GM21528 (cell line): Measurements from ENCODE around the gene GNAO1.

Experiments used
- ATAC-seq: cut with Tn5 transposase; IDR thresholded peaks from one replicate; pipeline ENCODE4 v1.9.1; 2021; ENCODE audit warnings: mild to moderate bottlenecking, moderate library complexity; ENCODE audit not compliant: unreplicated experiment, low FRiP score

GNAO1 gene

DNA sequence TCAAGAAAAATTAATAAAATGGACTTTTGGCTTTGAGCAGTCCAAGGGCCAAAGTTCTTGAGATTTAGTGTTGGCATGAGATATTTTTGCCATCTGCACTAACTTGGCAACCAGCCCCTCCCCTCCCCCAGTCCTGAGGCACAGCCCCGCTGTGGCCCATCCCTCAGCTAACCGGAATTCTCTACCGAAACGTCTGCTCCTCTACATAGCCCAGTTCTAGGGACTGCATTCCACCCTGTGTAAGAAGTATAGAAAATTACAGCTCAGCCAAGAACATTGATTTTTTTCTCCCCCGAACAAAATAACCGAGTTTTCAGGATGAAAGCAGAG, 136.6 kb downstream of the GNAO1 start:
- ATAC-seq, result no peak

DNA sequence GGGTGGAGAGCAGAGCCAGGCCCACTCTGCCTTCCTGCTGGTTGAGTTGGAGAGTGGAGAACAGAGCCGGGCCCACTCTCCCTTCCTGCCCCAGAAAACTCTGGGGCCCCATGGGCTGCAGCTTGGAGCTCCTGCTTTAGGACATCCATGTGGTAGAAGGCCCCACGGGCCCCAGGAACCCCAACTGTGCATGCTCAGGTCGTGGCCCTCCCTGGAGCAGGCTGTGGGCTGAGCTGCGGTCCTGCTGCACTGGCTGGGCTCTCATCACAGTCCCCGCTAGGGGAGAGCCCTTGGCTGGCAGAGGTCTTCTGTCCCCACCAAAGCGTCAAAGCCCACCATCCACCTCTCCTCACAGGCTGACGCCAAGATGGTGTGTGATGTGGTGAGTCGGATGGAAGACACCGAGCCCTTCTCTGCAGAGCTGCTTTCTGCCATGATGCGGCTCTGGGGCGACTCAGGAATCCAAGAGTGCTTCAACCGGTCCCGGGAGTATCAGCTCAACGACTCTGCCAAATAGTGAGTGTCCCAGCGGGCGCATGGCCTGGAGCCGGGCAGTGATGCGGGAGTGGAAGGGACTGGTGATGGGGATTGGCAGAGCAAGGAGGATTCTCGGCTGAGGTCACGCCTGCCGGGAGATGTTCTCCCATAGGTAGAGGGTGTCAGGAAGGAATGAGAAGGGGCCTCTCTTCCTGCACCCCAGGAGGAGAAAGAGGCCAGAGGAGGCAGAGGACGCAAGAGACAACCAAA, 137.2 kb downstream of the GNAO1 start:
- no peak for ATAC-seq

DNA sequence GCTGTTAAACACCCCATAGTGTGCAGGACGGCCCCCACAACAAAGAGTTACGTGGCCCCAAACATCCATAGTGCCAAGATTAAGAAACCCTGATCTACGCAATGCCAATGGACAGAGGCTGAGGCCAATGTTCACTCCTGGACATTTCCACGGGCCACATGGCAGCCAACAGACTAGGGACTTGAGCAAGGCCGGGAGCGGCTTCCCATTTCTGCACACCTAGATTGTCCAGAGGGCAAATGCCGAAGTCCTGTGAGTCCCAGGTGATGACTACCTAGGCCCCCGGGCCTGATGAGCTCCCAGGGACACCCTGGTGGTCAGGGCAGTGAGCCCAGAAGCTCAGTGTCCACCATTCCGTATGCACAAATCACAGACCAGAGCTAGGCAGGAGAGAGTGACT, 138.6 kb downstream of the GNAO1 start:
- no peak for ATAC-seq

DNA sequence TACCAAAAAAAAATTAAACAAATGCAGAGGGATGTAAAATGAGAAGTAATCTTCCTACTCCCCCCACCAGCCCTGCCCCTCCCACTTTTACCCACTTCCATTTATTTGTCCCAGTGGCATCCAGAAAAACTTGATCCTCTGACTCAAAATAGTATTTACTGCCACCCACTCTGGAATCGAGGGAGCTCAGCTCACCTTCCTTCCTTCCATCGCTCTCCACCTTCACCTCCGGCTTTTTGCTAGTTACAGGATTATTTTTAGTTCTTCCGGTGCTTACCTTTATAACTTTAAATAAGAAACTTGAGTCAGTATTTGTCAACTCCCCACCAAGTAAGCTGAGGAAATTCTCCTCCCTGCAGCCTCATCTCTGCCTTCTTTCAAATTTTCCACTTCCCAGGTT, 139.2 kb downstream of the GNAO1 start:
- no peak for ATAC-seq

DNA sequence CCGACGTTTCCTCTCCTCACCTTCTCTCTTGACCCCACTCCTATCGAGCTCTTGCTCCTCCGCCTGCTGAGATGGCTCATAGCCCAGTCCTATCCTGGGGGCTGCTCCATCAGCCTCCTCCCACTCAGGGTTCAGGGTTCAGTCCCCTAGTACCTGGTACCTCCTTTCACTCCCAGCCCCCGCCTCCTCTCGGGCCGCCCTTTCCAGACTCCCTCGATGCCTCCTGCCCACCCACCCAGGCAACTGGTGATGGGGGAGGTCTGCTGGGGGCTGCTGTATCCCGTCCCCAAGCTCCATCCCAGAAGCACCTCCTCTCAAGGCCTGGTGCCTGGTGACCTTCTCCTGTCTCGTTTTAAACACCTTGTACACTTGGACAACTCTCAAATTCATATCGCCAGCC, 140.1 kb downstream of the GNAO1 start:
- no peak for ATAC-seq

DNA sequence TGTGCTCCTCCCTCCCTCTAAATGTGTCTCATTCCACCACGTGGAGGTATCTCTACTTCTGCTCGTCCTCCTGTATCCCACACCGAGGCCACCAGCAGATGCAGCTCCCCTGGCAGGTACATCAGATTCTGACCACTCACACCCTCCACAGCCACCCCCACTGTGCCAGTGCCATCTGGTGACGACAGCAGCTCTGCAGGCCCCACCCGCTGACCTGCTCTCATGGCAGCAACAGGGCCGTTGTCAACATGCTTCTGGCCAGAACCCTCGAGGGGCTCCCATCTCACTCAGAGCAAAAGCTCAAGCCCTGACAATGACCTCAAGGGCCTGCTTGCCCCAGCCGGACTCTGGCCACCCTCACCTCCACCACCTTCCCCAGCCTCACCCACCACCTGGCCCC, 140.6 kb downstream of the GNAO1 start:
- ATAC-seq, result no peak

DNA sequence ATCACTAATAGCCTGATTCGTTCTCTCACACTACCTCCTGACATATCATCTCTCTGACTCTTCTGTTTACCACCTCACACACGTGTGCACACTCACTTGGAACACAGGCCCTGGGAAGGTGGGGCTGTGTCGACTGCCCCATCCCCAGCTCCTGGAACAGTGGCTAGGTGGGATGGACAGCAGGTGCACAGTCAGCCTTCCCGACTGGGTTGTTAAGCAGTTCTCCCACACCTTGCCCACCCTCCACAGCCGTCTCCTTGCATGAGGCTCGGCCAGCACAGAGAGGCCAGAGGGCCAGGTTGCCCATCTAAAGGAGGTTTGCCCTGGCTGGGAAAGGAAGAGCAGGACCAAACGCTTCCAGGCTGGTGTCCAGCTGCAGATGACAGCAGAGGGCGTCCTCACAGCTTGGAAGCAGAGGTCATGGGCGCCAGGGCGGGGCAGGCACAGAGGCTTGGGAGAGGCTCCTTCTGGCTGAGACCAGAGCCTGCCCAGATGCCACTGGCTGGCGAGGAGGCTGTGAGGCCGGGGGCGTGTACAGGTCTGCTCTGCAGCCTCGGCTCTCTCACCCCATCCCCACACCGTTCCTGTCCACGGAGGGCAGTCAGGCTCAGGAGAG, 141.3 kb downstream of the GNAO1 start:
- no peak for ATAC-seq

DNA sequence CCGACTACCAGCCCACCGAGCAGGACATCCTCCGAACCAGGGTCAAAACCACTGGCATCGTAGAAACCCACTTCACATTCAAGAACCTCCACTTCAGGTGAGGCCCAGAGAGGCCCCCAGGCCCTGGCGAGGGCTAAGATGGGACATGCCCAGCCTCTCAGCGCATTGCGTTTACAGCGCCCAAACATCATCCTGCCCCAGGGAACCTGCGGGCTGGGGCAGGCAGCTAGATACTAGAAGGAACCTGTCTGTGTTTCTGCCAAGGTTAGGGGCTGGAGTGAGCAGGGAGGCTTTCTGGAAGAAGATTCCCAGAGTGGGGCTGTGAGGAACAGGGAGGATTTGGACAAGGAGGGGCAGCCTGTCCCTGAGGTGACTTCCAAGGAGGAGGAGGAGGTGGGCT, 143.5 kb downstream of the GNAO1 start:
- ATAC-seq, result no peak

DNA sequence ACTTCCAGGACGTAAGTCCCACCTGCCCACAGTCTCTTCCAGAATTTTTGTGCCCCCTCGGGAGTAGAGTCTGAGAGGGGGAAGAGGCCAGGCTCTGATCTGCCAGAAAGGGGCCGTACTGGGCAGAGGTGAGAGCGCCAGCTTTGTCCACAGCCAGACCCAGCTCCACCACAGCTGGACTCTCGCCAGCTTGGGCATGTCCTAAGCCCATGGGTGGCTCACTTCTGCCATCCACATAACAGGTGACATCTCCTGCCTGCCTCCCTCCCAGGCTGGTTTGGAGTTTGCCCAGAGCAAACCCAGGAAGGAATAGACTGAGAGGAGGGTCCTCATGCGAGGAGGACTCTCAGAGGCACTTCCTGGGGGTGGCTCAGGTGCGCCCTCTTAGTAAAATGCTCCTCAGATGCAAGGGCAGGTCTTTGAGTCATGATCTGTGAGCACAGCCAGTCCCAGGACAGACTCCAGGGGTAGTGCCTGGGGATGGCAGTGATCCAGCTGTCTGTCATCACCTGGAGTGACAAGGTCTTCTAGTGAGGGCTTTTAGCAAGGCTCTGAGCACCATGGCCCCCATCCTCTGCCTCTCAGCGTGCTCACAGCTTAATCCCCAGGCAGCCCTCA, 144.9 kb downstream of the GNAO1 start:
- ATAC-seq, result no peak

DNA sequence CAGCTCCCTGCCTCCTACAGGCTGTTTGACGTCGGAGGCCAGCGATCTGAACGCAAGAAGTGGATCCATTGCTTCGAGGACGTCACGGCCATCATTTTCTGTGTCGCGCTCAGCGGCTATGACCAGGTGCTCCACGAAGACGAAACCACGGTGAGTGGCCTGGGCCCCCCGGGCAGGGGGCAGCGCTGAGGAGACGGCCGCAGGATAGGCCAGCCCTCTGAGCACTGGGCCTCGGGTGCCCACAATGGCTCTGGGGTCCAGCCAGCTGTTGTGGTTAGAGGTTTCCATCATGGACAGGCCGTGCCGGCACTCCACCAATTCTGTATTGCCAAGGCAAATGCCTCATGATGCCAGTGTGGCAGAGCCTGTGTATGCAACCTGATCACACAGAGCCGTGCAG, 145.4 kb downstream of the GNAO1 start:
- ATAC-seq, result no peak

DNA sequence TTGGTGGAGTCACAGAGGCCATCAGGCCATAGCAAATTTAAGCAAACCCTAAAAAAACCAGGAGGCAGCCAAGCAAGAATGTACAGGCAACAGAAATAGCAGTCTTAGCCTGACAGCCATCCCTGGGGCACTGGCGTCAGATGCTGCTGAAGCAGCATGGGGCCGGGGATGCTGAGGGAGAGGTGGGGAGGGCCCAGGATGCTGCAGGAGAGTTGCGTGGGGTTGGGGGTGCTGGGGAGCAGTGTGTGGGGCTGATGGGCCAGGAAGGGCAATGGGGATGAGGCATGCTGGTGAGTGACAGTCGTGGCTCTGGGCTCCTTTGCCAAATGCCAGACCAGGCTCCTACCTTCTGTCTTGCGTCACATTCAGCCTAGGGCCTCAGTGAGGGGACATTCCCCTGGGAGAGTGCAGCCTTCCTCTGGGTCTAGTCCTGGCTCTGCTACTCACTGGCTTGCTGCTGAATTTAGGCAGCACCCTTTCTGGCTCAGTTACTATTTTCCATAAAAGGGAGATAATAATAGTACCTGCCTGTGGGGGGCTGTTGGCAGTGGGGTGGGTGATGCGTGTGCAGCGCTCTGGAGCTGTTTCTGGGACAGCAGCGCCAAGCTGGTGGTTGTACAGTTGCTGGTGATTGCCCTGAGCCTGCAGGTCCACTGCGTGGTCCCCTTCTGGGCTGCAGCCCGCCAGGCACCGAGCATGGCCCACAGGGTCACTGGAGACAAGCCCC, 146.0 kb downstream of the GNAO1 start:
- ATAC-seq, result no peak

DNA sequence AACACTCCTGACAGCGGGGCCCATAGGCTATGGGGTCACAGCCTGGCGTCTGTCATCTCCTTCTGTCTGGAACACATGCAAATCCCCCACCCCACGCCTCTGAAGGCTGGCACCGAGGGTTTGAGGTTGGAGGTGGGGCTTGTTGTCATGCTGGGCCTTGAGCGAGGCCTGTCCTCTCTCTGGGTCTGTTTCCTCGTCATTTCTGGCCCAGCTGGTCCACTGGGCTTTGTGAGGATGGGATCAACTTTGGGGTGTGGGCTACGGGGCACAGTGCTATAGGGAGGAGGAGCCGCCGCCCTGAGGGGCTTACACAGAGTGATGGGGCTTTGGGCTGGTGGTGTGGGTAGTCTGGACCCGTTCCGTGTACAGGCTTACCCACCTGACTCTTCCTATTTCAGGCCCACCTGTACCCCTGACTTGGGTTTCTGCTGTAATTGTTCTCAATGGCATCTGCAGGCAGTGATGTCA, 146.6 kb downstream of the GNAO1 start:
- ATAC-seq, result no peak

DNA sequence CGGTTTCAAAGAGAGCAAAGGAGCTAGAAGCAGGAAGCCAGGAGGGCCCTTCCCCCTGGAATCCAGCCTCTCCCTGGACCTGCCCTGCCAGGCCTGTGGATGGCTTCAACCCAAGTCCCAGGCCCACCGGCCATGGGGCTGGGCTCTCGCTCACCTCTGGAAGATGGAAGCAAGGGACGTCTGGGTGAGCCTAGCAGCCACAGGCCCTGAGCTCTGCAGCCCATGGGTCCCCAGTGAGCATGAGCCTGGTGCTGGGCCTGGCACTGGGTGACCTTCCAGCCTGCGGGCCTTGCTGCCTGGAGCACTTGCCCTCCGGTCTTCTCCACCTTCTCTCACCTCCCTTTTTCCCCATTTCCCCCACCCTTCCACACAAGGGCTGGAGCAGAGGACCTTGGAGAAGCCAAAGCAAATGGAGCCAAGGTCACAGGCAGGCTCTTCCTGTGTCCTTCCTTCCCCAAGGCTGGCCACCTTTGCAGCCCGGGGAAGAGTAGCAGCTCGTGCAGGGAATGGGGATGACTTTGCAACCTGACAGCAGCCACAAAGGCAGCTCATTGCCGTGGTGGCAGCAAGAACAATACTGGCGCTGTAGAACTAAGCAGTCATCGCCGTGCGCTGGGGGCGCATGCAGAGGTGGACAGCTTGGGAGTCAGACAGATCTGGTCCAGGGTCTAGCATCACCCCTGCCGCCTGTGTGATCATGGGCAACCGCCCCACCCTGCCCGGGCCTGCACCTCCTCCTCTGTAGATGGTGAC, 147.5 kb downstream of the GNAO1 start:
- ATAC-seq, result no peak

DNA sequence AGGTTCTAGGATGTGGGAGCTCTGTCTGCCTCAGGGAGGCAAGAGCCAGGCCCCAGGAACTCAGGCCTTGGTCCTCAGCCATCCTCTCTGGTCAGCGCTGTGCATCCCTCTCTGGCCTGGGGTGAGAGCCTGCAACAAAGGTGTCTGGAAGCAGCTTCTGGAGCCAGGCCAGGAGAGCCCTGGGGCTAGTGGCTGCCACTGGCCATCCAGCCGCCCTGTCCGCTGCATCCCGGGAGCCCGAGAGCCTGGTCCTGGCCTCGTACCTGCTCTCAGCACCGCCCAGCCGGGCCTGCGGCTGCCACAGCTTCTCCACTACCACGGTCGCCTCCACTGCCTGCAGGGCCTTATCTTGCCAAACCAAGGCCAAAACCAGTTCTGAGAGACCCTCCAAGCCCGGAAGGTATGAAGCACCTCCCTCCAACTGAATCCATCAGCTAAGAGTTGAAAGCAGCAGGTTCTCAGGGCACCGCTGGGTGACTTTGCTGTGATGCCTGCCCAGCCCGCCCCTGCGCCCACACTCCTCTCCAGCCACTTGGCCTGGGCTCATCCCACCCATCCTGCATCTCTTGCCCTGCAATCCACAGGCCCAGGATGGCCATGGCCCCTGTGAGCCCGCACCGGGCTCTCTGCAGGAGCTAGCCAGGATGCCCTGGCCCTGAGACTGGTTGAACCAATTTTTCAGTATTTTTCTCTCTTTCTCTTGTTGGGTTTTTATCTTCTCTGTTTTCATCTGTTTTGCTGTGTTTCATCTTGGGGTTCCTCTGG, 148.3 kb downstream of the GNAO1 start:
- no peak for ATAC-seq

DNA sequence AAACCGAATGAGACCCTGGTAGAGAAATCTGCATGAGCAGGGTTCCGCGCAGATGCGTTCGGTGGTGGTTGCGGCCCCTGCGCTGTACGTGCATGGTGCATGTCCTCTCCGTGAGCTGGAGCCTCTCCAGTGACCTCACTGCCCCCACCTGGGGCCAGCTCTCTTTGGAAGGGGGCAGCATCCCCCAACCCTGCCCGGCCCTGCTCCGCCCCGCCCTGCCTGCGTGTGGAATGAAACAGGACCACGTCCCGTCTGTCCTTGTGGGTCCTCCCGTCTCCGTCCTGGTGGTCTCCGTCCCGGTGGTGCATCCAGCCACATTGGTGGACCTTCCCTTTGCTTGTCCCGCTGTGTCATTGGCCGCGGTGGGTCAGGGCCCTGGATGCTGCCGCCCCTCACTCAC, 149.1 kb downstream of the GNAO1 start:
- no peak for ATAC-seq

DNA sequence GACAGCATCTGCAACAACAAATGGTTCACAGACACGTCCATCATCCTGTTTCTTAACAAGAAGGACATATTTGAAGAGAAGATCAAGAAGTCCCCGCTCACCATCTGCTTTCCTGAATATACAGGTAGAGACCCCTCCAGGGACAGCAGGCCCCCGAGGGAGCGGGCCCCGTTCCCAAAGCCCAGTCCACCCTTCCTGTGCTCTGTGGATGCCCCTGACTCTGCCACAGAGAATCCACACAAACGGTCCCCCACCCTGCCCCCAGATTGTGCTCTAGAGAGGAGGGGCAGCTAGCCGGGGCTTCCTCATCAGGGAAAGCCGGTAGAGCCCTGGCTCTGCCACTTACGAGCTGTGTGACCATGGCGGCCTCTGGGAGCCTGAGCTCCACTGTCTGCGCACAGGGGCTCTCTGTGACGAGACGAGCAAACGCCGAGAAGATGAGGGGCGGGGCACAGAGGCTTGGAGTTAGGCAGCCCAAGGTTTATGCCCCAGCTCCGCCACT, 149.6 kb downstream of the GNAO1 start:
- no peak for ATAC-seq

DNA sequence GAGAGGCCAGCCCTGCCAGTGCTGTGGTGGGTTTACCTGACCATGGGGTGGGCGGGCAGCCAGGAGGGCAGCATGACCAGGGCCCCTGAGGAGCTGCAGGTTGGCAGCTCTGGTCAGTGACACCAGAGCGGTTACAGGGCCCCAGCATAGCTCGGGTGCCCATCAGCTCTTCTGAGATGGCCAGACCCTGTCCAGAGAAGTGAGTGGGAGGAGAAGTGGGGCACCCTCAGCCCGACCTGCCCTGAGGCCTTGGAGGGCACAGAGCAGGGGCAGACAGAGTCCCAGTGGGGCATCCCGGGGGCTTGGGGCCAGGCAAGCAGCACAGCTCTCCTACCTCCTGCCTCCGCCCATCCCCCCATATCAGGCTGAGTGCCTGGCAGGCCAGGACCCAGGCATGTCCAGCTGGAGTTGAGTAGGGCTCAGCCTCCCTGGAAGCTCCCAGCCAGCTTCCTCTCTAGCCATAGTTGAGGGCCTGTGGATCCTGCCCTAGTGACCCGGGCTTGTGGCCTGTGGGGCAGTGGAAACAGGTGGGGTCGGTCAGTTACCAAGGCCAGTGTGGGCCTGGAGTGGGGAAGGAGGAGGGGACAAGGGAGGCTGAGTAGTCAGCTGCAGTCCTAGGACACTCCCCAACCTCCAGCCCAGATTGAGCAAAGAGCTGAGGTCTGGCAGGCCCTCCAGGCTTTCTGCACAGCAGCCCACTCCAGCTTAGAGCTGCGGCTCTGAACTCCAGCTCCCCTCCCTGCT, 150.5 kb downstream of the GNAO1 start:
- ATAC-seq, result no peak

DNA sequence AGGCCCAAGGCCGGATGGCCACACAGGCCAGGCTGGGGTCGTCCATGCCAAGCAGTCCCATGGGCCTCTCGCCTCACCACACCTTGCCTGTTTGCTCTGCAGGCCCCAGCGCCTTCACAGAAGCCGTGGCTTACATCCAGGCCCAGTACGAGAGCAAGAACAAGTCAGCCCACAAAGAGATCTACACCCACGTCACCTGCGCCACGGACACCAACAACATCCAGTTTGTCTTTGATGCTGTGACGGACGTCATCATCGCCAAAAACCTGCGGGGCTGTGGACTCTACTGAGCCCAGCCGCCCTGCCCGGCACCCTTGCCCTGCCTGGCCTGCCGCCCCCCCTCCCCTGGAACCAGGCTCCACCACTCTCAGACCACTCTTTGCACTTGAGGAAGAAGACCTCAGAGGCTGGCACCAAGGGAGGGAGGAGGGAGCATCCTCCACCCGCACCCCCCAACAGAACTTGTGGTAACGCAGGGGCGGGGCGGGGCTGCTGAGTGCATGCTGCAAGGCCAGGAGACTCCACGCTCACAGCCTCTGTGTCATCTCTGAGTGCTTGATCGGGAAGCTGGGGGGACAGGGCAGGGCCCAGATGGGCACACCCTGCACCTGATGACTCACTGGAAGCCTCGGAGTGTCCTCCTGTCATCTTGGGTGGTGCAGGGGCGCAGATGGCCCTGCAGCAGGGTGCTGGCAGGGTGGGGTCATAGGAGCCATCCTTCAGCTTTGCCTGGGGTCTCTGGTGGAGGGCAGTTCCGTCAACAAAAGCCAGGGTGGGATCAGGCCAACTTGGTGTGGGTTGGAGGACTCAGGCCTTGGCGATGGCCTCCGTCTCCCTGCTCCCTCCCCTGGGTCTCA, 152.6 kb downstream of the GNAO1 start:
- ATAC-seq, result no peak
